ENCODE measurements around the gene RIPOR3. TPM values are rescaled to one million over a fixed set of nuclear protein-coding genes. Genes with fewer than 3 reads are reported as not detected.
"Not testable (repeated sequence)": the region's sequence is repeated elsewhere in the genome, so short reads cannot be mapped to it uniquely, and the experiment has no call there.

RIPOR3 gene
- total RNA-seq, 1 experiment from 2014 or later, result 0.46 TPM

GRCh38 chr20:50704514-50704913 lies 13.2 kb upstream of the RIPOR3 start:
- Histone ChIP-seq H3K27ac (ENCODE audit: insufficient read length, low read depth, low read length) (no peak overlapping the region), H3K4me2 (ENCODE audit: insufficient read depth, insufficient read length, low read length) (no peak overlapping the region), H3K4me1 (ENCODE audit: insufficient read depth, low read length) (peaks cover 5% of the 10 kb centered on the region; the same call in 1 of the 2 replicates), H2AFZ (ENCODE audit: low read length) (no peak overlapping the region), H3K18ac (ENCODE audit: insufficient read length, low read depth, low read length) (no peak overlapping the region), H3K9me3 (ENCODE audit: control insufficient read depth, low read depth, low read length) (no peaks in the 10 kb centered on the region), H3K23ac (ENCODE audit: insufficient read length, low read depth, low read length) (no peak overlapping the region), H2BK12ac (ENCODE audit: insufficient read length, low read depth, low read length) (no peak overlapping the region), H3K79me2 (ENCODE audit: insufficient read depth, low read length) (no peaks in the 10 kb centered on the region), H3K9ac (ENCODE audit: extremely low read depth, insufficient read length, low read length) (no peak overlapping the region), H3K4ac (ENCODE audit: low read depth, low read length) (no peak overlapping the region), H3K79me1 (ENCODE audit: insufficient read depth, low read depth, low read length, poor library complexity, severe bottlenecking) (no peaks in the 10 kb centered on the region), H3T11ph (ENCODE audit: low read length) (no peak overlapping the region), H4K8ac (replicated peaks; ENCODE audit: insufficient read length, low read depth, low read length) (no peak overlapping the region), H4K20me1 (ENCODE audit: control insufficient read depth, insufficient read depth, insufficient read length) (no peaks in the 10 kb centered on the region), H4K5ac (ENCODE audit: insufficient read length, low read depth, low read length) (no peak overlapping the region), H3K27me3 (ENCODE audit: insufficient read depth, low read length) (no peaks in the 10 kb centered on the region), H2BK5ac (ENCODE audit: insufficient read length, low read length) (no peak overlapping the region), H2BK15ac (ENCODE audit: low read depth, low read length) (no peak overlapping the region), H3K23me2 (ENCODE audit: insufficient read length, low read depth, low read length, poor library complexity, severe bottlenecking) (peaks cover 2% of the 10 kb centered on the region), H2BK20ac (ENCODE audit: low read depth, low read length, poor library complexity, severe bottlenecking) (no peak overlapping the region), H3K14ac (ENCODE audit: insufficient read depth, low read length) (no peak overlapping the region), H2AK5ac (ENCODE audit: insufficient read length, low read length) (no peak overlapping the region), H4K91ac (ENCODE audit: insufficient read length, low read depth, low read length) (no peak overlapping the region), H2BK120ac (ENCODE audit: low read depth, low read length, poor library complexity, severe bottlenecking) (no peak overlapping the region), H3K56ac (ENCODE audit: insufficient read length, low read depth, low read length) (no peak overlapping the region)
- H3K36me3 Mint-ChIP-seq (ENCODE audit: insufficient read depth in 1 of 3, low read depth in 3 of 3), result no peaks in the 10 kb centered on the region
- H3K27me3 Mint-ChIP-seq (ENCODE audit: low read depth), result no peaks in the 10 kb centered on the region
- TF ChIP-seq CTCF (conservative IDR thresholded peaks at IDR 0.05), result no peak
- no peak overlapping the region for H3K4me3 Mint-ChIP-seq
- WGBS (ENCODE audit: extremely low coverage, insufficient read length, low lambda C conversion rate), result no CpG with 5 or more reads among the region's 4 CpGs
- peak overlapping the region in 1 of 3 experiments; percentile 82; a peak in 1 of 7 replicates for H3K27ac Mint-ChIP-seq
- no peak for DNase-seq
- peaks cover 21 to 26% of the 10 kb centered on the region in 2 experiments for H3K4me1 Mint-ChIP-seq
- no peaks in the 10 kb centered on the region; a peak in 1 of 5 replicates for H3K9me3 Mint-ChIP-seq

- H3K4ac ChIP-seq (ENCODE audit: low read depth, low read length); H3K23ac ChIP-seq (ENCODE audit: insufficient read length, low read depth, low read length); H4K20me1 ChIP-seq (ENCODE audit: control insufficient read depth, insufficient read depth, insufficient read length); H2BK120ac ChIP-seq (ENCODE audit: low read depth, low read length, poor library complexity, severe bottlenecking); H4K91ac ChIP-seq (ENCODE audit: insufficient read length, low read depth, low read length); H3K4me3 Mint-ChIP-seq; H3K79me1 ChIP-seq (ENCODE audit: insufficient read depth, low read depth, low read length, poor library complexity, severe bottlenecking); H3K36me3 Mint-ChIP-seq (ENCODE audit: insufficient read depth in 1 of 3, low read depth in 3 of 3); H4K8ac ChIP-seq (replicated peaks; ENCODE audit: insufficient read length, low read depth, low read length); H2BK5ac ChIP-seq (ENCODE audit: insufficient read length, low read length); H2AFZ ChIP-seq (ENCODE audit: low read length); H3K79me2 ChIP-seq (ENCODE audit: insufficient read depth, low read length); H2AK5ac ChIP-seq (ENCODE audit: insufficient read length, low read length); H3K27me3 Mint-ChIP-seq (ENCODE audit: low read depth); H3K4me2 ChIP-seq (ENCODE audit: insufficient read depth, insufficient read length, low read length); H4K5ac ChIP-seq (ENCODE audit: insufficient read length, low read depth, low read length); H2BK15ac ChIP-seq (ENCODE audit: low read depth, low read length); H3K27ac ChIP-seq (ENCODE audit: insufficient read length, low read depth, low read length); H2BK12ac ChIP-seq (ENCODE audit: insufficient read length, low read depth, low read length); H3K9me3 Mint-ChIP-seq; H2BK20ac ChIP-seq (ENCODE audit: low read depth, low read length, poor library complexity, severe bottlenecking); H3K9ac ChIP-seq (ENCODE audit: extremely low read depth, insufficient read length, low read length); H3K9me3 ChIP-seq (ENCODE audit: control insufficient read depth, low read depth, low read length); H3K14ac ChIP-seq (ENCODE audit: insufficient read depth, low read length); H3T11ph ChIP-seq (ENCODE audit: low read length); DNase-seq; H3K18ac ChIP-seq (ENCODE audit: insufficient read length, low read depth, low read length); H3K56ac ChIP-seq (ENCODE audit: insufficient read length, low read depth, low read length); H3K4me1 ChIP-seq (ENCODE audit: insufficient read depth, low read length); H3K27me3 ChIP-seq (ENCODE audit: insufficient read depth, low read length); H3K23me2 ChIP-seq (ENCODE audit: insufficient read length, low read depth, low read length, poor library complexity, severe bottlenecking): not testable (repeated sequence)
- Mint-ChIP-seq H3K4me1 (peaks cover 21 to 26% of the 10 kb centered on the region in 2 experiments), H3K27ac (peak overlapping the region in 1 of 3 experiments; percentile 90; a peak in 3 of 7 replicates)
- WGBS (ENCODE audit: extremely low coverage, insufficient read length, low lambda C conversion rate), result no CpG with 5 or more reads among the region's 9 CpGs
These were observed 12.5 kb upstream of the RIPOR3 start for GRCh38 chr20:50703651-50704438.
